Activated CD4-positive, alpha-beta T cell treated with anti-CD3 and anti-CD28 coated beads, Interleukin-2, Interleukin-4, amounts not matched to agents 100 ng/mL and 50 ng/mL, durations not matched to agents 16 hours and 8 hours (primary cell): ENCODE results near the gene GRM8.

ENCODE experiments used
- DNase-seq: peaks from one replicate; pipeline ENCODE4 v3.0.0-alpha.2; 2020; ENCODE audit warnings: low spot score

GRM8 gene

GRCh38 chr7:126501617-126502016, 751.1 kb downstream of the GRM8 start:
- DNase-seq = no peak

- no peak for DNase-seq
Measured at GRCh38 chr7:126499481-126499880, 753.3 kb downstream of the GRM8 start.

- DNase-seq = no peak
Measured at GRCh38 chr7:126495733-126496132, 757.0 kb downstream of the GRM8 start.

GRCh38 chr7:126495001-126495400, 757.7 kb downstream of the GRM8 start:
- DNase-seq = no peak

- no peak for DNase-seq
Measured at GRCh38 chr7:126493801-126494200, 758.9 kb downstream of the GRM8 start.

GRCh38 chr7:126489874-126490273, 762.9 kb downstream of the GRM8 start:
- no peak for DNase-seq

- DNase-seq = no peak
Measured at GRCh38 chr7:126487728-126488442, 764.9 kb downstream of the GRM8 start.

GRCh38 chr7:126486806-126487205, 765.9 kb downstream of the GRM8 start:
- DNase-seq = no peak

GRCh38 chr7:126485791-126486190, 767.0 kb downstream of the GRM8 start:
- DNase-seq = no peak

- no peak for DNase-seq
Measured at GRCh38 chr7:126483972-126484371, 768.8 kb downstream of the GRM8 start.

GRCh38 chr7:126472825-126473224, 779.9 kb downstream of the GRM8 start:
- DNase-seq = no peak

GRCh38 chr7:126462405-126462804, 790.3 kb downstream of the GRM8 start:
- no peak for DNase-seq

GRCh38 chr7:126460664-126461063, 792.1 kb downstream of the GRM8 start:
- DNase-seq = no peak

- no peak for DNase-seq
Measured at GRCh38 chr7:126453104-126453503, 799.6 kb downstream of the GRM8 start.

- DNase-seq = no peak
Measured at GRCh38 chr7:126450269-126450671, 802.5 kb downstream of the GRM8 start.

- DNase-seq = no peak
Measured at GRCh38 chr7:126449611-126450268, 803.0 kb downstream of the GRM8 start.

GRCh38 chr7:126447984-126448383, 804.8 kb downstream of the GRM8 start:
- no peak for DNase-seq

- DNase-seq = no peak
Measured at GRCh38 chr7:126445991-126446390, 806.8 kb downstream of the GRM8 start.

- DNase-seq = no peak
Measured at GRCh38 chr7:126443951-126444350, 808.8 kb downstream of the GRM8 start.

GRCh38 chr7:126442908-126443307, 809.8 kb downstream of the GRM8 start:
- no peak for DNase-seq

- DNase-seq = no peak
Measured at GRCh38 chr7:126441745-126442144, 811.0 kb downstream of the GRM8 start.

- no peak for DNase-seq
Measured at GRCh38 chr7:126440542-126440941, 812.2 kb downstream of the GRM8 start.

GRCh38 chr7:126436213-126436868, 816.4 kb downstream of the GRM8 start:
- no peak for DNase-seq
